ENCODE measurements around the gene BABAM2. TPM values are rescaled to one million over a fixed set of nuclear protein-coding genes. Genes with fewer than 3 reads are reported as not detected.

The BABAM2 gene
- total RNA-seq, 2 donors from 2014 or later = 44.8 to 46.0 TPM

DNA sequence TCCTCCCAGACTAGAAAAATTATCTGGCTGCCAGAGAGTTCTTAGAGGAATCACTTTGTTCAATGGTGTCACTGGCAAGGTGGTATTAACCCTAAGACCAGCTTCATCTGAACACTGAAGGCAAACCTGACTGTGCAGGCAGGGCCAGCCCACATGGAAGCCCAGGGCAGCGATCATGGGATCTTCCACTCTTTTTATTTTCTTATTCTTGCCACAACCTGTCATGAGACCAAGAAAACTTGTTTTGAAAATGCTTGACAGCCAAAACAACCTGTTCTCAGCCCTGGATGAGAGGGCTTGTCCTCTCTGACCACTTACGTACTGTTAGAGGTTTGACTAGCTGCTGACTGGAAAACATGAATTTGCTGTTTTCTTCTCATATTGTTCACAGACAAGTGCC, 426.9 kb downstream of the BABAM2 start:
- Mint-ChIP-seq H3K4me1 (peaks cover 9% of the 10 kb centered on the region), H3K27ac (peak overlapping the region; percentile 3), H3K36me3 (ENCODE audit: low read depth) (no peaks in the 10 kb centered on the region), H3K4me3 (no peak overlapping the region), H3K27me3 (no peaks in the 10 kb centered on the region)
- H3K9me3 ChIP-seq (ENCODE audit: control insufficient read depth, low read length, poor library complexity, severe bottlenecking) = no peaks in the 10 kb centered on the region
- ATAC-seq (no peak), DNase-seq (no peak)

DNA sequence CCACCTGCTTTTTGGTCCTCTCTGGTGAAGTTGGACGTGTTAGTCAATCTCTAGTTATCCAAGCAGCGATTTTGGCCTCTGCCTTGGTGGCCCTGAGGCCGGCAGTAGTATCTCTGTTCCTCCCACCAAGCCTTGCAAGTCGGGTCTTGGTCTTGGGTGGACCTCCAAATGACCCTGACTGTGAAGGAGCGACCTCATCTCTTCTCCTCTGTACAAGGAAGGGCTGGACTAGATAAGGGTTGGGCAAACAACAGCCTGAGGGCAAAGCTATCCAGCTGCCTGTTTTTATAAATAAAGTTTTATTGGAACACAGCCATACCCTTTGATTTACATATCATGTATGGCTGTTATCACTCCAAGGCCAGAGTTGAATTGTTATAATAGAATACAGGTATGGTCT, 427.5 kb downstream of the BABAM2 start:
- Mint-ChIP-seq H3K27ac (peak overlapping the region; percentile 3), H3K27me3 (no peaks in the 10 kb centered on the region), H3K36me3 (ENCODE audit: low read depth) (no peaks in the 10 kb centered on the region), H3K4me3 (no peak overlapping the region), H3K4me1 (peaks cover 11% of the 10 kb centered on the region)
- H3K9me3 ChIP-seq (ENCODE audit: control insufficient read depth, low read length, poor library complexity, severe bottlenecking) = no peaks in the 10 kb centered on the region
- ATAC-seq (no peak), DNase-seq (no peak)

DNA sequence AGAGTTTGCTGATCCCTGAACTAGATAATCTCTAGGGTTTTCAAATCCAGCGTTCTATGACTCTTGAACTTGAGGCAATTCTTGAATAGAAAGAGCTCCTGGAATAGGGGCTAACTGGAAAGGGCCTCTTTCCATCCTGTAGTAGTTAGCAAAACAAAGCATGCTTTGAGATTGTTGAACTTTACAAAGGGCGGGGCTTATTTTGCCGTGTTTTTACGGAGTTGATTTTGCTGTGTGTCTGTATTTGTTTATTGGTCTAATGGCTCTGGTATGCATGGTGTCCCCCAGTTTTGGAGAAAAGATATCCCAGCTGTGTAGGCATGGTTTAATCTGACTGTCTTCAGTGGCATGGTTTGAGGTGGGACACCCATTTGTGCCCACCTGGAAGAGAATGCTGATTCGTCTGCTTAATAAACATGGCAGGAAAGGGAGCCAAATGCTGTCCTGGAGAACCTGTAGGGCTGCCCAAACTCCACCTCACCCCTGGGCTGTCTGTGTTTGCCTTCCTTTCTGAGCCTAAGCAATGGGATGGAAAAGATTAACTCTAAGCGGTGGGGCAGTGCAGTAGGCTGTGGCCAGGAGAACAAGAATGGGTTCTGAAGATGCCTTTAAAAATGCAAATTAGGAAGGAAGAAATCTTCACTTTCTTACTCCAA, 428.1 kb downstream of the BABAM2 start:
- Mint-ChIP-seq H3K27me3 (no peaks in the 10 kb centered on the region), H3K36me3 (ENCODE audit: low read depth) (no peaks in the 10 kb centered on the region), H3K4me1 (peaks cover 12% of the 10 kb centered on the region), H3K27ac (peak overlapping the region; percentile 2), H3K4me3 (no peak overlapping the region)
- no peaks in the 10 kb centered on the region for H3K9me3 ChIP-seq (ENCODE audit: control insufficient read depth, low read length, poor library complexity, severe bottlenecking)
- ATAC-seq (no peak), DNase-seq (no peak)

DNA sequence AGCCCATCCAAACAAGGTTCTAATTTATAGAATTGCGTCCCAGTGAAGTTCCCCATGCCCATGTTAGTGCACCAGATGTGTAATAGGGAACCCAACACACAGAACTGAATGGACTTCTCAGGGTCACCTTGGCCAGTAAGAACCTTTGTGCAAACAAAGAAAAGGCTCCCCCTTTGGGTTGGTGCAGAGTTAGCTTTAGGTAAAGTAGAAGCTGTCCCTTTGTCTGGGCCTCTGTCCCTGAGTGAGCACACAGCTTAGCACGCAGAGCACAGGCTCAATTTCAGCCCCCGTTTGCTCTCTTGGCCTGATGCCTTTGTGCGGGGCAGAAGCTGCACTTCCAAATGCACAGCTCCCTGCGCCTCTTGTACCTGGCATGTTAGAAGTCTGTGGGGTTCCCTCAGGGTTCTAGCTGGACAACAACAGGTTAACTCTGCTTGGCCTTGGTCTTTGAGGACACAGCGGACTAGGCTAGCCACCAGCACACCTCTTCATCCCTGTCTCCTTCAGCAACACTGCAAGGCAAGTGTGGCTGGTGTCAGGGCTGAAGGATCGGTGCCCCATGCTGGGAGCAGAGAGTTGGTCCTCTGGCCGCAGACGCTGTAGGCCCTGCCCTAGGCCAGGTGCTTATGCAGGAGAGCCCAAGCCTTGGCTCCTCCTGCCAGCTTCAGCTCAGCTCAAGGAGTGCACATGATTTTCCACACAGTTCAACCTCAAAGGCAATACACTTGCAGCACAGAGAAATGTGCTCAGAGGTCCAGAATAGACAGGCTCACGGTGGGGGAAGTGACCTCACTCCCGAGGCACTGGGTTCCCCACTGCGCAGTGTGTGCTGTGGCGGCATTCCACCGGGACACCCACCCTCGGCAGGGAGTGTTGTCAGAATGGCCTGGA, 428.8 kb downstream of the BABAM2 start:
- DNase-seq (no peak), ATAC-seq (no peak)
- H3K27me3 Mint-ChIP-seq = no peaks in the 10 kb centered on the region
- H3K9me3 ChIP-seq (ENCODE audit: control insufficient read depth, low read length, poor library complexity, severe bottlenecking) = no peaks in the 10 kb centered on the region
- no peak overlapping the region for H3K27ac Mint-ChIP-seq
- peaks cover 12% of the 10 kb centered on the region for H3K4me1 Mint-ChIP-seq
- H3K36me3 Mint-ChIP-seq (ENCODE audit: low read depth) = no peaks in the 10 kb centered on the region
- H3K4me3 Mint-ChIP-seq = no peak overlapping the region

DNA sequence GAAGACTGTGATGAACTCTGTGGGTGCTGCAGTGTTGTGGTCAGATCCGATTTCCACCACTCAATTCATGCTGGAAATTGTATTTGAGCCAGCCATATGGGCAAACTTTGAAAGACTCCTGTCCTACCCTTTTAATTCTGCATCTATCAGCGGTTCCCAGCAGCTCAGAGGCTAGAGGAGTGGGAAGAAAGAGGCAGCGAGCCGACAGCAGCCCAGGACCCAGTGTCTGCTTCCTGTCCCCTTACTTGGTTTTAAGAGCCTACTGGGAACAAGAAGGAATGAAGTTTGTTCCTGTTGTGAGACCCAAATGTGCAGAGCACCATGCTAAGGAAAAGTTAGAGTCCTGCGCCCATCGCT, 429.5 kb downstream of the BABAM2 start:
- ATAC-seq (no peak), DNase-seq (no peak)
- Mint-ChIP-seq H3K4me1 (peaks cover 9% of the 10 kb centered on the region), H3K27me3 (no peaks in the 10 kb centered on the region), H3K27ac (no peak overlapping the region), H3K4me3 (no peak overlapping the region), H3K36me3 (ENCODE audit: low read depth) (no peaks in the 10 kb centered on the region)
- H3K9me3 ChIP-seq (ENCODE audit: control insufficient read depth, low read length, poor library complexity, severe bottlenecking) = no peaks in the 10 kb centered on the region

DNA sequence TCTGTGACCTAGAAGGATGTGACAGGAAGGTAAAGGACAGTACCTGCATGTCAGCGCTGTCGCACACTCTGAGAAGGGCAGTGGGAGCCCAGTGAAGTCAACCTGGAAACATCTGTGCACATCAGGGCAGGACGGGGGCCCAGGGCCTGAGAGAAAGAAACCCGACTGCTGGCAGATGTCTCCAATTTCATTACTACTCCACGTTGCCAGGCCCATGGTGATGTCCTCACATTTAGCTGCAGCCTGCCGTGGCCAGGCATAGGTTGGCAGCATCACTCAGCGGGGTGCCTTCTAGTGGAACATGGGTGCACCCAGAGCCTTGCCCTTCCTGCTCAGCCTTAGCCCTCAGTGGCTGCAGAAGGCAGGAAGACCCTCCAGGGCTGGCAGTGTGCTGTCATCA, 429.8 kb downstream of the BABAM2 start:
- DNase-seq (no peak), ATAC-seq (no peak)
- Mint-ChIP-seq H3K4me1 (peaks cover 13% of the 10 kb centered on the region), H3K36me3 (ENCODE audit: low read depth) (no peaks in the 10 kb centered on the region), H3K27me3 (no peaks in the 10 kb centered on the region), H3K4me3 (no peak overlapping the region), H3K27ac (no peak overlapping the region)
- no peaks in the 10 kb centered on the region for H3K9me3 ChIP-seq (ENCODE audit: control insufficient read depth, low read length, poor library complexity, severe bottlenecking)

DNA sequence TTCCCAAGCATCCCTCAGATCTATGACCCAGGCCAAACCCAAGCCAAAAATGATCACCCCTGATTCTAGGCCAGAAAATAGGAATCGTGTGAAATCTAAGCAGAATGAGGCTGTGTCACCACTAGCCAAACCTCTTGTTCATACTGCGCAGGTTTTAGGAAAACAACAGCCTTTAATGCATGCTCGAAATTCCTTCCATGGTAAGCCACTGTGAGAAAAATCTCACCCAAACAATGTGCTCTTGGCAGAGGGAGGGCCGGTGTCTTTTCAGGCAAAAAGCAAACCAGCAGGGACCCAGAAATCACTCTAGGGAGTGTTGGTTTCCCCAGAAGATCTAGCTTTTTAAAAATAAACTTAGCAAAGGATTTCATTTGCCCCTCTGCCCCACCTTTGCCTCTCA, 430.9 kb downstream of the BABAM2 start:
- Mint-ChIP-seq H3K36me3 (ENCODE audit: low read depth) (no peaks in the 10 kb centered on the region), H3K27ac (no peak overlapping the region), H3K4me1 (peaks cover 12% of the 10 kb centered on the region), H3K27me3 (no peaks in the 10 kb centered on the region), H3K4me3 (no peak overlapping the region)
- no peaks in the 10 kb centered on the region for H3K9me3 ChIP-seq (ENCODE audit: control insufficient read depth, low read length, poor library complexity, severe bottlenecking)
- ATAC-seq = no peak
- no peak for DNase-seq

DNA sequence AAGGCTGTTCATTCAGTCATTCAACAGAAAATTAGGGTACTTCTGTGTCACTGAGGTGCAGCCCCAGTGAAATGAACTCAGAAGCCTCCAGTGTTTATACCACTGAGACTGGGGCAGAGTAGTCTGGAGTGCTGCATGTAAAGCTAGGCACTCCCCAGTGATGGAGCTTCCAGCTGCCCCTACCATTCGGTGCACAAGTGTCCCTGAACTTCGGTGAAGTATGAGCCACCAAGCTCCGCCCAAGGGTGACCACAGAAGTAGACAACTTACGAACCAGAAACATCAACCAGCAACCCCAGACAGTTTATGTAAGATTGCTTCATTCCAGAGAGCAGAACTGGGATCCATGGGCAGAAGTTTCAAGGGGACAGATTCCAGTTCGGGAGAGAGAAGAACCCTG, 431.5 kb downstream of the BABAM2 start:
- peaks cover 13% of the 10 kb centered on the region for H3K4me1 Mint-ChIP-seq
- H3K9me3 ChIP-seq (ENCODE audit: control insufficient read depth, low read length, poor library complexity, severe bottlenecking) = no peaks in the 10 kb centered on the region
- no peak overlapping the region for H3K27ac Mint-ChIP-seq
- no peaks in the 10 kb centered on the region for H3K27me3 Mint-ChIP-seq
- ATAC-seq = no peak
- H3K4me3 Mint-ChIP-seq = no peak overlapping the region
- no peaks in the 10 kb centered on the region for H3K36me3 Mint-ChIP-seq (ENCODE audit: low read depth)
- no peak for DNase-seq

DNA sequence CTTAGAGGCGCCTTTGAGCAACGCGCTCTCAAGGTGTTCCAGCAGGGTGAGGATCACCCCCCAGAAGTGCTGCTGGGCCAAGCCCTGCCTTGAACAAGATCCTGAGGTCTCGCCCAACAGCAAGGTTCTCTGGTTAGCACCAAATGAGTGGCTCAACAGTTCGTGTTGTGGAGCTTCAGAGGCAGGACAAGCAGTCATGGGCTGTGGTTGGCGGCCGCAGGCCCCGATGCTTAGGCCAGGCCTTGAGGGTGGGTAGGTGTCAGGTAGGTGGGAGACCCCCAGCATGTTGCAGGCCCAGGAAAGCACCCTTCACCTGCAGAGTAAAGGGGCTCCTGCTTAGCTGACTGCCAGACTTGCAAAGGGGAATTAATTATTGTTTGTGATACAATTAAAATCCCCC, 431.9 kb downstream of the BABAM2 start:
- no peaks in the 10 kb centered on the region for H3K36me3 Mint-ChIP-seq (ENCODE audit: low read depth)
- no peaks in the 10 kb centered on the region for H3K27me3 Mint-ChIP-seq
- H3K4me1 Mint-ChIP-seq = peaks cover 13% of the 10 kb centered on the region
- no peak overlapping the region for H3K4me3 Mint-ChIP-seq
- ATAC-seq (no peak), DNase-seq (no peak)
- no peak overlapping the region for H3K27ac Mint-ChIP-seq
- no peaks in the 10 kb centered on the region for H3K9me3 ChIP-seq (ENCODE audit: control insufficient read depth, low read length, poor library complexity, severe bottlenecking)

DNA sequence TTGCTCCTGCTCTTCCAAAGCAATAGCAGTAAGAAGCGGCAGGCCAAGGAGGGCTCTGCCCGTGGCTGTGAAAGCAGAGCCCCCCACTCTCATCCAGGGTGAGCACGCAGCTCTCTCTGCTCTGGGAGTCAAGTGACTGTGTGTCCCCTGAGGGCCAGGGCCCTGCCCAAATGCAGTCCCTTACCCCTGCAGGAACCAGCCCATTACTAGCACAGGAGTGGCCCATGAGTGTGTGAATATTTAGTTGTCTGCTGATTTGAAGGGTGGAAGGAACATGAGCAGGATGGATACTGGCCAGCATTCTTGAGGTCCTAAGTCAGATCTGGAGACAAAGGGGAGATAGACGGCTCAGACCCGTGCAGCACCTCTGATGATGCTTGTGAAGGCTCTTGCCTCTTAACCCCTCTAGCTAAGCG, 432.5 kb downstream of the BABAM2 start:
- Mint-ChIP-seq H3K4me1 (peaks cover 13% of the 10 kb centered on the region), H3K27me3 (no peaks in the 10 kb centered on the region), H3K4me3 (no peak overlapping the region), H3K36me3 (ENCODE audit: low read depth) (no peaks in the 10 kb centered on the region), H3K27ac (no peak overlapping the region)
- ATAC-seq (no peak), DNase-seq (no peak)
- no peaks in the 10 kb centered on the region for H3K9me3 ChIP-seq (ENCODE audit: control insufficient read depth, low read length, poor library complexity, severe bottlenecking)

DNA sequence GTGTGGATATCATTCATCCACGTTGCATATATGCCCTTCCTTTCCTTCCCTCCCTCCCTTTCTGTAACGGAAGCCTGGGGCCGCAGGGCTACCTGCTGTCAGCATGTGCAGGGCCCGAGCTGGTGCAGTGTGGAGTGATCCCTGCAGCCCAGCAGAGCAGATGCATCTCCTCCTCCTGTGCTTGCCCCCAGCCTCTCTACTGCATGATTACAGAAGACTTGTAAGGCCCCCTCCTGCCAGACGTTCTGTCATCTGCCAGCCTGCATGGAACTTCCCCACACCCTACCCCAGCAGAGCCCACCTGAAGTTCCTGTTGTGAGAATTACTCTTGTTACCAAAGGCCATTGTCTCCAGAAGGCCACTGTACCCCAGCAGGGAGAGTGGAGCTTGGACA, 434.6 kb downstream of the BABAM2 start:
- no peak for DNase-seq
- no peak overlapping the region for H3K4me3 Mint-ChIP-seq

DNA sequence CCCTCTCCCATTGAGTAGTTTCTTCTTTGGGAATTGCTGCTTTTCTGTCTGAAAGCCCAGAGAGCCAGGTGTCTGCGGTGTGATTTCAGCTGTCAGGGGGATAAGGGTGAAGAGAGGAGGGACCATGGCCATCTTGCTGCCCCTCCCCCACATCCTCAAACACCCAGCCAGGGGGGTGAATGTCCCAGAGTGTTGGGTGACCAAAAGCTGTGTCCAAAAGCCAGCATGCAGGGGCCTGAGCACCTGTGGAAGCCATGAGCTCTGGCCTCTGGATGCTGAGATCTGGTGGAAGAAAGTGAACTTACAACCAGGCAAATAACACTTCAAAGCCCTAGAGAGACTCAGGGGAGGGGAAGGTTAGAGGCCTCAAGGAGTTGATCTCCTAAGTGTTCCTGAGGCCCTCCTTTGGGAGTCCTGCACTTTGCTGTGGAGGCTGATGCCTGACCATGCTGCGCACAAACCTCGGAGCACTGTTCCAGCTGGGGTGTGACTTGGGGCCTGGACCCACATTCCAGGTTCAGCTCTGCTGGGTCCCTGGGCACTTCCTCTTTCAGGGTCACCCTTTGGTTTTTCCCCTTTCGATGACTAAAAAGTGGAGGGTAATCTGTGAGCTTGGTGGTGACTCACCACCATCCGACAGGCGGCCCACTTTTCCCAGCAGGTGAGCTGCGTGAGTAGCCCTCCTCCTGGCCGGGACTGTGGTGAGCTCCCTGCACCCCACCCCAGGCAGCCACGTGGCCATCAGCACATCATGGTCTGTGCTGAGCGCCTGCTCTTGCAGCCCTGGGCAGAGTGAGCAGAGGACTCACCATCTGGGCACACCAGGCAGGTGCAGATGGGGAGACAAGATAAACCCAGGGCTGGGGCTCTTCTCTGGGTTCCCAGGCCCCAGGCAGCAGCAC, 435.3 kb downstream of the BABAM2 start:
- no peak overlapping the region for H3K4me3 Mint-ChIP-seq
- H3K4me1 Mint-ChIP-seq = peaks cover 18% of the 10 kb centered on the region
- H3K36me3 Mint-ChIP-seq (ENCODE audit: low read depth) = peaks cover 4% of the 10 kb centered on the region
- H3K27ac Mint-ChIP-seq = no peak overlapping the region
- no peaks in the 10 kb centered on the region for H3K27me3 Mint-ChIP-seq
- no peaks in the 10 kb centered on the region for H3K9me3 ChIP-seq (ENCODE audit: control insufficient read depth, low read length, poor library complexity, severe bottlenecking)
- ATAC-seq (no peak), DNase-seq (no peak)

More for the DNA sequence above, 434.6 kb downstream of the BABAM2 start:
- Mint-ChIP-seq H3K27me3 (no peaks in the 10 kb centered on the region), H3K27ac (no peak overlapping the region), H3K36me3 (ENCODE audit: low read depth) (peaks cover 4% of the 10 kb centered on the region), H3K4me1 (peaks cover 15% of the 10 kb centered on the region)
- H3K9me3 ChIP-seq (ENCODE audit: control insufficient read depth, low read length, poor library complexity, severe bottlenecking) = no peaks in the 10 kb centered on the region
- no peak for ATAC-seq

DNA sequence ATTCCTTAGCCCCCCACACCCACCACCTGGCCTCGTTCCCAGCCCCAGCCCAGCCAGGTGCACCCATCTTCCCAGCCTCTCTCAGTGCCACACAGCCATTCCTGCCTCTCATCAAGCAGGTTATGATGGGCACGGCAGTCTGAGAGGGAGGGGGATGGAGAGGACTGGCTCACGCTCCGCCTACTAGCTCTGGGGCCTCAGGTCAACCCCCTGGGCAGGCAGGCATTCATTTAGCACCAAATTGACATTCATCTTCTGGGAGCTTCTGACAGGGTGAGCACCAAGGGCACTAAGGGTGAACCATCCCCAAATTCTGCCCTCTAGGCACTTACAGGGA, 435.9 kb downstream of the BABAM2 start:
- Mint-ChIP-seq H3K4me1 (peaks cover 18% of the 10 kb centered on the region), H3K4me3 (no peak overlapping the region), H3K27ac (no peak overlapping the region), H3K36me3 (ENCODE audit: low read depth) (peaks cover 4% of the 10 kb centered on the region), H3K27me3 (no peaks in the 10 kb centered on the region)
- H3K9me3 ChIP-seq (ENCODE audit: control insufficient read depth, low read length, poor library complexity, severe bottlenecking) = no peaks in the 10 kb centered on the region
- DNase-seq (no peak), ATAC-seq (no peak)

All from T-helper 17 cell (primary cell).